EH (cell line): ENCODE data around the gene SURF6.
"Not testable (repeated sequence)": the region's sequence is repeated elsewhere in the genome, so short reads cannot be mapped to it uniquely, and the experiment has no call there.

Experiments used
- DNase-seq: peaks from one replicate; pipeline ENCODE4 v3.0.0-alpha.2; 2015; ENCODE audit warnings: low read depth

SURF6 gene

GRCh38 chr9:133286523-133286922 lies 49.5 kb downstream of the SURF6 start:
- no peak for DNase-seq

GRCh38 chr9:133285252-133285775 lies 50.7 kb downstream of the SURF6 start:
- DNase-seq = no peak

- DNase-seq = no peak
Measured at GRCh38 chr9:133284362-133284761, 51.6 kb downstream of the SURF6 start.

- DNase-seq = not testable (repeated sequence)
Measured at GRCh38 chr9:133283255-133284032, 52.5 kb downstream of the SURF6 start.

GRCh38 chr9:133282464-133283238 lies 53.3 kb downstream of the SURF6 start:
- DNase-seq = no peak

- DNase-seq = no peak
Measured at GRCh38 chr9:133280392-133280791, 55.6 kb downstream of the SURF6 start.
